Measurements from ENCODE around the gene UGCG.

- TF ChIP-seq, protein P1, sequence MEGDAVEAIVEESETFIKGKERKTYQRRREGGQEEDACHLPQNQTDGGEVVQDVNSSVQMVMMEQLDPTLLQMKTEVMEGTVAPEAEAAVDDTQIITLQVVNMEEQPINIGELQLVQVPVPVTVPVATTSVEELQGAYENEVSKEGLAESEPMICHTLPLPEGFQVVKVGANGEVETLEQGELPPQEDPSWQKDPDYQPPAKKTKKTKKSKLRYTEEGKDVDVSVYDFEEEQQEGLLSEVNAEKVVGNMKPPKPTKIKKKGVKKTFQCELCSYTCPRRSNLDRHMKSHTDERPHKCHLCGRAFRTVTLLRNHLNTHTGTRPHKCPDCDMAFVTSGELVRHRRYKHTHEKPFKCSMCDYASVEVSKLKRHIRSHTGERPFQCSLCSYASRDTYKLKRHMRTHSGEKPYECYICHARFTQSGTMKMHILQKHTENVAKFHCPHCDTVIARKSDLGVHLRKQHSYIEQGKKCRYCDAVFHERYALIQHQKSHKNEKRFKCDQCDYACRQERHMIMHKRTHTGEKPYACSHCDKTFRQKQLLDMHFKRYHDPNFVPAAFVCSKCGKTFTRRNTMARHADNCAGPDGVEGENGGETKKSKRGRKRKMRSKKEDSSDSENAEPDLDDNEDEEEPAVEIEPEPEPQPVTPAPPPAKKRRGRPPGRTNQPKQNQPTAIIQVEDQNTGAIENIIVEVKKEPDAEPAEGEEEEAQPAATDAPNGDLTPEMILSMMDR (IDR thresholded peaks at IDR 0.05) = no peak
- TF ChIP-seq POLR2A (IDR thresholded peaks at IDR 0.05) = no peak
Measured at GRCh38 chr9:111937301-111937700, 40.7 kb downstream of the UGCG start.

Measured in esophagus squamous epithelium (tissue), 4 donors.